ENCODE data around the gene AMH. TPM values are rescaled to one million over a fixed set of nuclear protein-coding genes. Genes with fewer than 3 reads are reported as not detected.

Gene AMH
- total and polyA plus RNA-seq, 4 donors: 0.08 to 0.59 (median 0.47) TPM; not detected in 1

DNA sequence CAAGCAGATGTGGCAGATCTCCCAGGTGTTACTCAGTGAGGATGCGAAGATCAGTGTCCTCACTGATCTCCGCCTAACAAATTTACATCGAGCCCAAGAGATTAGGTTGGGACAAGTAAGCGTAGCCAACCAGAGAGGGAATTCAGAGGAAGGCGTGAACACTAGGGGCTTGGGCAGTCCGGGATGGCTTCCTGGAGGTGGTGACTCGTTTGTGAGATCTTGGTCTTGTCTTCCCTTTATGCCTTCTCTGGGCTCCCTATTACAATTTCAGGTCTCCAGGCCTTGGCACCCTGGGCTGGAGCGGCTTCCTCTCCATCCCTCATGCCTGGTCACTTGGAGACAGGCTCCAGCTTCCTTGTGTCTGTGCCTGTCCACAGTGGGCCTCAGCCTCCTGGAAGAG, 6.3 kb upstream of the AMH start:
- TF ChIP-seq JUND (IDR thresholded peaks at IDR 0.05): no peak
- TF ChIP-seq FOXA1 (IDR thresholded peaks at IDR 0.05): no peak
- TF ChIP-seq TAF1 (conservative IDR thresholded peaks at IDR 0.05): no peak
- TF ChIP-seq, protein P1, sequence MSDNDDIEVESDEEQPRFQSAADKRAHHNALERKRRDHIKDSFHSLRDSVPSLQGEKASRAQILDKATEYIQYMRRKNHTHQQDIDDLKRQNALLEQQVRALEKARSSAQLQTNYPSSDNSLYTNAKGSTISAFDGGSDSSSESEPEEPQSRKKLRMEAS (IDR thresholded peaks at IDR 0.05): no peak
- no peak for TF ChIP-seq HNF4G (IDR thresholded peaks at IDR 0.05)
- no peak for TF ChIP-seq GABPA (IDR thresholded peaks at IDR 0.05 in 1 of 2, conservative IDR thresholded peaks at IDR 0.05 in 1 of 2)
- peaks cover 19 to 50% (median 40%) of the 10 kb centered on the region in 4 donors for H3K4me1 ChIP-seq (ENCODE audit: control insufficient read depth in 4 of 4, insufficient read depth in 4 of 4, low read length in 3 of 4)
- H3K4me3 ChIP-seq (ENCODE audit: low read depth in 1 of 3, low read length in 3 of 3): no peak overlapping the region
- no peak for DNase-seq (ENCODE audit: low spot score)
- H3K9me3 ChIP-seq (ENCODE audit: control insufficient read depth in 4 of 4, low read length in 3 of 4): no peaks in the 10 kb centered on the region
- H3K36me3 ChIP-seq (ENCODE audit: control insufficient read depth in 4 of 4, insufficient read depth in 3 of 4, low read depth in 1 of 4, low read length in 3 of 4): peaks cover 10 to 33% (median 30%) of the 10 kb centered on the region in 4 donors
- H3K27ac ChIP-seq (ENCODE audit: low read depth in 1 of 2, low read length in 2 of 2): no peak overlapping the region
- no peaks in the 10 kb centered on the region for H3K27me3 ChIP-seq (ENCODE audit: control insufficient read depth in 4 of 4, insufficient read depth in 4 of 4, low read length in 3 of 4)
- WGBS: 91% methylated on average over 8 of the region's 8 CpGs
- H3K9ac ChIP-seq (ENCODE audit: low read depth in 1 of 2, low read length in 2 of 2): no peak overlapping the region

DNA sequence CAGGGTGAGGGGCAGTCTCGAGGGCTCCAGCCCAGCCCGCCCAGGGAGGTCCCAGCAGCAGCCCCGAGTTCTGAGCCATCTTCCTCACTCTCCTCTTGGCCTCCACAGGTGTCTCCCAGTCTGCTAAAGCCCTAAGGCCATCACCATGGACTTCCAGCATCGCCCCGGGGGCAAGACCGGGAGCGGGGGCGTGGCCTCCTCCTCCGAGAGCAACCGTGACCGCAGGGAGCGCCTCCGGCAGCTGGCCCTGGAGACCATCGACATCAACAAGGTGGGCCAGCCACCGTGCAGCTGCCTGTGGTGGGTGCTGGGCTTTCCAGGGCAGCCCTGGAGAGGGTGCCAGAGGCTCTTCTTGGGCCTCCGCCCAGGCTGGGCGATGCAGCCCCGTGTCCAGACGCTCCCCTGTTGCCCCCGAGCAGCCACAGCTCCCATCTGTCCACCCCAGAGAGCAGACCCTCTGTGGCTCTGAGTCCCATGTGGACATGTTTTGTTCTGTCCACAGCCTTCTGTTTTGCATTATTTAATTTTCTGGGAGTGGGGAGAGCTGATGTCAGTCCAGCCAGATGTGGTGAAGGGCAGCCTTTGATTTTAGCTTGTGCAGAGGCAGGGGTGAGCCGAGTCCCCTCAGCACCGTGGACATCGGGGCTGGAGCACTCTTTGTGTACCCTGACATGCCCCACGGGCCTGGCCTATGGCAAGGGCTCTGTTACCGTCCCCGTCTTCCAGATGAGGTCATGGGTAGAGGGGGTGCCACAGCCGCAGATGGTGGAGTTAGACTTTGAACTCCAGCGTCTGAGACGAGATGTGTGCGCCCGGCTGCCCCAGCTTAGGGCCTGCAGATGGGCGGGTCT, 5.6 kb upstream of the AMH start:
- H3K9ac ChIP-seq (ENCODE audit: low read depth in 1 of 2, low read length in 2 of 2): no peak overlapping the region
- peaks cover 17 to 43% (median 34%) of the 10 kb centered on the region in 4 donors for H3K4me1 ChIP-seq (ENCODE audit: control insufficient read depth in 4 of 4, insufficient read depth in 4 of 4, low read length in 3 of 4)
- no peak for DNase-seq (ENCODE audit: low spot score)
- H3K27ac ChIP-seq (ENCODE audit: low read depth in 1 of 2, low read length in 2 of 2): no peak overlapping the region
- H3K9me3 ChIP-seq (ENCODE audit: control insufficient read depth in 4 of 4, low read length in 3 of 4): no peaks in the 10 kb centered on the region
- H3K4me3 ChIP-seq (ENCODE audit: low read depth in 1 of 3, low read length in 3 of 3): no peak overlapping the region
- H3K36me3 ChIP-seq (ENCODE audit: control insufficient read depth in 4 of 4, insufficient read depth in 3 of 4, low read depth in 1 of 4, low read length in 3 of 4): peaks cover 10 to 35% (median 32%) of the 10 kb centered on the region in 4 donors
- TF ChIP-seq NR2F2 (IDR thresholded peaks at IDR 0.05) (no peak), RAD21 (IDR thresholded peaks at IDR 0.05) (no peak), HNF4G (IDR thresholded peaks at IDR 0.05) (no peak), EGR1 (IDR thresholded peaks at IDR 0.05; ENCODE audit: low read depth in 2 of 2) (no peak), JUND (IDR thresholded peaks at IDR 0.05) (no peak), YY1 (IDR thresholded peaks at IDR 0.05) (no peak), TAF1 (conservative IDR thresholded peaks at IDR 0.05) (no peak)
- TF ChIP-seq, protein P1 (IDR thresholded peaks at IDR 0.05): no peak
- TF ChIP-seq, protein P2, sequence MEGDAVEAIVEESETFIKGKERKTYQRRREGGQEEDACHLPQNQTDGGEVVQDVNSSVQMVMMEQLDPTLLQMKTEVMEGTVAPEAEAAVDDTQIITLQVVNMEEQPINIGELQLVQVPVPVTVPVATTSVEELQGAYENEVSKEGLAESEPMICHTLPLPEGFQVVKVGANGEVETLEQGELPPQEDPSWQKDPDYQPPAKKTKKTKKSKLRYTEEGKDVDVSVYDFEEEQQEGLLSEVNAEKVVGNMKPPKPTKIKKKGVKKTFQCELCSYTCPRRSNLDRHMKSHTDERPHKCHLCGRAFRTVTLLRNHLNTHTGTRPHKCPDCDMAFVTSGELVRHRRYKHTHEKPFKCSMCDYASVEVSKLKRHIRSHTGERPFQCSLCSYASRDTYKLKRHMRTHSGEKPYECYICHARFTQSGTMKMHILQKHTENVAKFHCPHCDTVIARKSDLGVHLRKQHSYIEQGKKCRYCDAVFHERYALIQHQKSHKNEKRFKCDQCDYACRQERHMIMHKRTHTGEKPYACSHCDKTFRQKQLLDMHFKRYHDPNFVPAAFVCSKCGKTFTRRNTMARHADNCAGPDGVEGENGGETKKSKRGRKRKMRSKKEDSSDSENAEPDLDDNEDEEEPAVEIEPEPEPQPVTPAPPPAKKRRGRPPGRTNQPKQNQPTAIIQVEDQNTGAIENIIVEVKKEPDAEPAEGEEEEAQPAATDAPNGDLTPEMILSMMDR (IDR thresholded peaks at IDR 0.05; ENCODE audit: low read depth, low read length, missing input control): no peak
- TF ChIP-seq, protein P3, sequence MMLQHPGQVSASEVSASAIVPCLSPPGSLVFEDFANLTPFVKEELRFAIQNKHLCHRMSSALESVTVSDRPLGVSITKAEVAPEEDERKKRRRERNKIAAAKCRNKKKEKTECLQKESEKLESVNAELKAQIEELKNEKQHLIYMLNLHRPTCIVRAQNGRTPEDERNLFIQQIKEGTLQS (IDR thresholded peaks at IDR 0.05): no peak
- WGBS: 81% methylated on average over 32 of the region's 32 CpGs
- H3K27me3 ChIP-seq (ENCODE audit: control insufficient read depth in 4 of 4, insufficient read depth in 4 of 4, low read length in 3 of 4): no peaks in the 10 kb centered on the region

DNA sequence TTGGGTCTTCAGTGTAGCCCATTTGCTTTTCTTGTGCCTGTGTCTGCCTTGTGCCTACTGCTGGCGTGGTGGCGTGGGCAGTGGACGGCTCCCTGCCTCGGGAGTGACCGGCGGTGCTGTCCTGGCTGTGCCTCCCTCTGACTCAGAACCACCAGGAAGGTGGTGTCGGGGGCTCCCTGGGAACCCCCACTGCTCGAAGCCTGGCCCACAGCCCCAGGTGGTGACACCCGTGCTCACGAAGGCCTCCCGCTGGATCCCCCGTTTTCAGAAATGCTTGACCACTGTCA, 5.1 kb upstream of the AMH start:
- 90% methylated on average over 12 of the region's 12 CpGs for WGBS
- TF ChIP-seq FOXA2 (IDR thresholded peaks at IDR 0.05): no peak
- no peak for TF ChIP-seq TAF1 (conservative IDR thresholded peaks at IDR 0.05)
- TF ChIP-seq, protein P4, sequence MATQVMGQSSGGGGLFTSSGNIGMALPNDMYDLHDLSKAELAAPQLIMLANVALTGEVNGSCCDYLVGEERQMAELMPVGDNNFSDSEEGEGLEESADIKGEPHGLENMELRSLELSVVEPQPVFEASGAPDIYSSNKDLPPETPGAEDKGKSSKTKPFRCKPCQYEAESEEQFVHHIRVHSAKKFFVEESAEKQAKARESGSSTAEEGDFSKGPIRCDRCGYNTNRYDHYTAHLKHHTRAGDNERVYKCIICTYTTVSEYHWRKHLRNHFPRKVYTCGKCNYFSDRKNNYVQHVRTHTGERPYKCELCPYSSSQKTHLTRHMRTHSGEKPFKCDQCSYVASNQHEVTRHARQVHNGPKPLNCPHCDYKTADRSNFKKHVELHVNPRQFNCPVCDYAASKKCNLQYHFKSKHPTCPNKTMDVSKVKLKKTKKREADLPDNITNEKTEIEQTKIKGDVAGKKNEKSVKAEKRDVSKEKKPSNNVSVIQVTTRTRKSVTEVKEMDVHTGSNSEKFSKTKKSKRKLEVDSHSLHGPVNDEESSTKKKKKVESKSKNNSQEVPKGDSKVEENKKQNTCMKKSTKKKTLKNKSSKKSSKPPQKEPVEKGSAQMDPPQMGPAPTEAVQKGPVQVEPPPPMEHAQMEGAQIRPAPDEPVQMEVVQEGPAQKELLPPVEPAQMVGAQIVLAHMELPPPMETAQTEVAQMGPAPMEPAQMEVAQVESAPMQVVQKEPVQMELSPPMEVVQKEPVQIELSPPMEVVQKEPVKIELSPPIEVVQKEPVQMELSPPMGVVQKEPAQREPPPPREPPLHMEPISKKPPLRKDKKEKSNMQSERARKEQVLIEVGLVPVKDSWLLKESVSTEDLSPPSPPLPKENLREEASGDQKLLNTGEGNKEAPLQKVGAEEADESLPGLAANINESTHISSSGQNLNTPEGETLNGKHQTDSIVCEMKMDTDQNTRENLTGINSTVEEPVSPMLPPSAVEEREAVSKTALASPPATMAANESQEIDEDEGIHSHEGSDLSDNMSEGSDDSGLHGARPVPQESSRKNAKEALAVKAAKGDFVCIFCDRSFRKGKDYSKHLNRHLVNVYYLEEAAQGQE (IDR thresholded peaks at IDR 0.05): no peak
- TF ChIP-seq, protein P2 (IDR thresholded peaks at IDR 0.05; ENCODE audit: low read depth, low read length, missing input control): no peak
- H3K9me3 ChIP-seq (ENCODE audit: control insufficient read depth in 4 of 4, low read length in 3 of 4): no peaks in the 10 kb centered on the region
- peaks cover 16 to 39% (median 31%) of the 10 kb centered on the region in 4 donors for H3K4me1 ChIP-seq (ENCODE audit: control insufficient read depth in 4 of 4, insufficient read depth in 4 of 4, low read length in 3 of 4)
- H3K36me3 ChIP-seq (ENCODE audit: control insufficient read depth in 4 of 4, insufficient read depth in 3 of 4, low read depth in 1 of 4, low read length in 3 of 4): peaks cover 10 to 39% (median 32%) of the 10 kb centered on the region in 4 donors
- no peaks in the 10 kb centered on the region for H3K27me3 ChIP-seq (ENCODE audit: control insufficient read depth in 4 of 4, insufficient read depth in 4 of 4, low read length in 3 of 4)
- no peak for DNase-seq (ENCODE audit: low spot score)
- no peak overlapping the region for H3K27ac ChIP-seq (ENCODE audit: low read depth in 1 of 2, low read length in 2 of 2)
- no peak overlapping the region for H3K4me3 ChIP-seq (ENCODE audit: low read depth in 1 of 3, low read length in 3 of 3)
- no peak overlapping the region for H3K9ac ChIP-seq (ENCODE audit: low read depth in 1 of 2, low read length in 2 of 2)
